HCT116 (cell line): Measurements from ENCODE around the gene DLG2.

ENCODE experiments used
- ATF3 ChIP-seq: IDR thresholded peaks from 2 replicates; pipeline ENCODE4 v1.6.1; 2012
- CBX3 ChIP-seq: IDR thresholded peaks from 2 replicates; pipeline ENCODE4 v1.6.1; 2012; ENCODE audit warnings: low read depth
- CTCF ChIP-seq, 3 experiments: fragments of 200-600 bp in 1 of 3; sonication (generic) in 1 of 3; IDR thresholded peaks in 2 of 3; conservative IDR thresholded peaks in 1 of 3; 2 replicates each; pipeline ENCODE4 v1.5.1; 2012 to 2017; ENCODE audit warnings: low read depth in 2 of 3, low read length in 2 of 3, antibody characterized with exemption in 1 of 3, borderline replicate concordance in 1 of 3, control low read depth in 1 of 3, mild to moderate bottlenecking in 1 of 3, mixed read lengths in 1 of 3, mixed run types in 1 of 3, moderate library complexity in 1 of 3; ENCODE audit not compliant: insufficient read depth in 1 of 3
- ELF1 ChIP-seq: IDR thresholded peaks from 2 replicates; pipeline ENCODE4 v1.6.1; 2012; ENCODE audit warnings: low read depth, borderline replicate concordance
- EZH2phosphoT487 ChIP-seq: fragments of 200-600 bp; IDR thresholded peaks from 2 replicates; pipeline ENCODE4 v1.6.1; 2018; ENCODE audit warnings: antibody characterized with exemption, borderline replicate concordance
- MAX ChIP-seq: IDR thresholded peaks from 2 replicates; pipeline ENCODE4 v1.6.1; 2012
- POLR2A ChIP-seq: IDR thresholded peaks from 2 replicates; pipeline ENCODE4 v1.7.0; 2011; ENCODE audit warnings: borderline replicate concordance; ENCODE audit not compliant: insufficient read depth, insufficient read length; ENCODE audit errors: extremely low read depth
- POLR2AphosphoS5 ChIP-seq: IDR thresholded peaks from 2 replicates; pipeline ENCODE4 v1.6.1; 2011; ENCODE audit warnings: mild to moderate bottlenecking, low read depth, low read length, moderate library complexity
- RAD21 ChIP-seq: IDR thresholded peaks from 2 replicates; pipeline ENCODE4 v1.6.1; 2012; ENCODE audit warnings: low read depth, mild to moderate bottlenecking
- REST ChIP-seq: IDR thresholded peaks from 2 replicates; pipeline ENCODE4 v1.6.1; 2012; ENCODE audit warnings: low read depth
- SRF ChIP-seq: IDR thresholded peaks from 2 replicates; pipeline ENCODE4 v1.6.1; 2012; ENCODE audit warnings: low read depth
- ZNF274 ChIP-seq: fragments of 200-500 bp; sonication (Bioruptor generic); IDR thresholded peaks from 2 replicates; pipeline ENCODE4 v1.6.1; 2014; ENCODE audit warnings: mild to moderate bottlenecking, low read depth, low read length, inconsistent platforms

GRCh38 chr11:83612891-83613766 is 2014.0 kb downstream of the DLG2 start:
- TF ChIP-seq CTCF (IDR thresholded peaks at IDR 0.05 in 2 of 3, conservative IDR thresholded peaks at IDR 0.05 in 1 of 3; ENCODE audit: borderline replicate concordance in 1 of 3, insufficient read depth in 1 of 3, low read depth in 2 of 3, low read length in 2 of 3) (no peak), EZH2phosphoT487 (no peak), ELF1 (no peak), POLR2AphosphoS5 (no peak), MAX (no peak), ZNF274 (no peak), POLR2A (no peak), REST (no peak), ATF3 (no peak), RAD21 (no peak), SRF (no peak), CBX3 (no peak)
